ENCODE measurements around the gene DUX4.
A peak's percentile ranks its signal among the peaks of the same experiment; 100 is the strongest.
"Not testable (repeated sequence)": the region's sequence is repeated elsewhere in the genome, so short reads cannot be mapped to it uniquely, and the experiment has no call there.

DUX4 gene

DNA sequence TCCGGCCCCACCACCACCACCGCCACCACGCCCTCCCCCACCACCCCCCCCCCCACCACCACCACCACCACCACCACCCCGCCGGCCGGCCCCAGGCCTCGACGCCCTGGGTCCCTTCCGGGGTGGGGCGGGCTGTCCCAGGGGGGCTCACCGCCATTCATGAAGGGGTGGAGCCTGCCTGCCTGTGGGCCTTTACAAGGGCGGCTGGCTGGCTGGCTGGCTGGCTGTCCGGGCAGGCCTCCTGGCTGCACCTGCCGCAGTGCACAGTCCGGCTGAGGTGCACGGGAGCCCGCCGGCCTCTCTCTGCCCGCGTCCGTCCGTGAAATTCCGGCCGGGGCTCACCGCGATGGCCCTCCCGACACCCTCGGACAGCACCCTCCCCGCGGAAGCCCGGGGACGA is at the start of gene DUX4:
Gene DUX4 (plus strand): TSS at position 347 of the 400 bp plus-strand sequence. CDS start 0 bp downstream, at position 347.
- not testable (repeated sequence) for DNase-seq (ENCODE audit: low spot score)

DNA sequence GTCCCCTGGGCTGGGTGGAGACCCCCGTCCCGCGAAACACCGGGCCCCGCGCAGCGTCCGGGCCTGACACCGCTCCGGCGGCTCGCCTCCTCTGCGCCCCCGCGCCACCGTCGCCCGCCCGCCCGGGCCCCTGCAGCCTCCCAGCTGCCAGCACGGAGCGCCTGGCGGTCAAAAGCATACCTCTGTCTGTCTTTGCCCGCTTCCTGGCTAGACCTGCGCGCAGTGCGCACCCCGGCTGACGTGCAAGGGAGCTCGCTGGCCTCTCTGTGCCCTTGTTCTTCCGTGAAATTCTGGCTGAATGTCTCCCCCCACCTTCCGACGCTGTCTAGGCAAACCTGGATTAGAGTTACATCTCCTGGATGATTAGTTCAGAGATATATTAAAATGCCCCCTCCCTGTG is 1.9 kb downstream of the DUX4 start:
- peak; percentile 1 for DNase-seq (ENCODE audit: low spot score)

DNA sequence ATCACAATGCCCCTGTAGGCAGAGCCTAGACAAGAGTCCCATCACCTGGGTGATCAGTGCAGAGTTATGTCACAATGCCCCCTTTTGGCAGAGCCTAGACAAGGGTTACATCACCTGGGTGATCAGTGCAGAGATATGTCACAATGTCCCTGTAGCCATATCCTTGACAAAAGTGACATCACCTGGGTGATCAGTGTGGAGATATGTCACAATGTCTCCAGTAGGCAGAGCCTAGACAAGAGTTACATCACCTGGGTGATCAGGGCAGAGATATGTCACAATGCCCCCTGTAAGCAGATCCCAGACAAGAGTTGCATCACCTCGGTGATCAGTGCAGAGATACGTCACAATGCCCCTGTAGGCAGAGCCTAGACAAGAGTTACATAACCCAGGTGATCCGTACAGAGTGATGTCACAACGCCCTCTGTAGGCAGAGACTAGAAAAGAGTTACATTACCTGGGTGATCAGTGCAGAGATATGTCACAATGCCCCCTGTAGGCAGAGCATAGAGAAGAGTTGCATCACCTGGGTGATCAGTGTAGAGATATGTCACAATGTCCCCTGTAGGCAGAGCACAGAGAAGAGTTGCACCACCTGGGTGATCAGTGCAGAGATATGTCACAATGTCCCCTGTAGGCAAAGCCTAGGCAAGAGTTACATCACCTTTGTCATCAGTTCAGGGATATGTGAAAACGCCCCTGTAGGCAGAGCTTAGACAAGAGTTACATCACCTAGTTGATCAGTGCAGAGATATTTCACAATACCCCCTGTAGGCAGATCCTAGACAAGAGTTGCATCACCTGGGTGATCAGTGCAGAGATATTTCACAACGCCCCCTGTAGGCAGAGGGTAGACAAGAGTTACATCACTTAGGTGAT is 4.4 kb downstream of the DUX4 start:
- not testable (repeated sequence) for DNase-seq (ENCODE audit: low spot score)

DNA sequence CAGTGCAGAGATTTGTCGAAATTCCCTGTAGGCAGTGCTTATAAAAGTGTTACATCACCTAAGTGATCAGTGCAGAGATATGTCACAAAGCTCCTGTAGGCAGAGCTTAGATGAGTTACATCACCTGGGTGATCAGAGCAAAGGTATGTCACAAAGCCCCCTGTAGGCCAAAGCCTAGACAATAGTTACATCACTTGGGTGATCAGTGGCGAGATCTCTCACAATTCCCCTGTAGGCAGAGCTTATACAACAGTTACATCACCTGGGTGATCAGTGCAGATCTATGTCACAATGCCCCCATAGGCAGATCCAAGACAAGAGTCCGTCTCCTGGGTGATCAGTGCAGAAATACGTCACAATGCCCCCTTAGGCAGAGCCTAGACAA is 5.0 kb downstream of the DUX4 start:
- not testable (repeated sequence) for DNase-seq (ENCODE audit: low spot score)

DNA sequence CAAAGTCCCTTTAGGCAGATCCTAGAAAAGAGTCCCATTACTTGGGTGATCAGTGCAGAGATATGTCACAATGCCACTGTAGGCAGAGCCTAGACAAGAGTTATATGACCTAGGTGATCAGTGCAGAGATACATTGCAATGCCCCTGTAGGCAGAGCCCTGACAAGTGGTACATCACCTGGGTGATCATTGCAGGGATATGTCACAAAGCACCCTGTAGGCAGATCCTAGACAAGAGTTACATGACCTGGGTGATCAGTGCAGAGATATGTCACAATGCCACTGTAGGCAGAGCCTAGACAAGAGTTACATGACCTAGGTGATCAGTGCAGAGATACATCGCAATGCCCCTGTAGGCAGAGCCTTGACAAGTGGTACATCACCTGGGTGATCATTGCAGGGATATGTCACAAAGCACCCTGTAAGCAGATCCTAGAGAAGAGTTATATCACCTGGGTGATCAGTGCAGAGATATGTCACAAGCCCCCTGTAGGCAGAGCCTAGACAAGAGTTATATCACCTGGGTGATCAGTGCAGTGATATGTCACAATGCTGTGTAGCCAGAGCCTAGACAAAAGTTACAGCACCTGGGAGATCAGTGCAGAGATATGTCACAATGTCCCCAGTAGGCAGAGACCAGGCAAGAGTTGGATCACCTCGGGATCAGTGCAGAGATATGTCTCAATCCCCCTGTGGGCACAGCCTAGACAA is 5.6 kb downstream of the DUX4 start:
- not testable (repeated sequence) for DNase-seq (ENCODE audit: low spot score)

DNA sequence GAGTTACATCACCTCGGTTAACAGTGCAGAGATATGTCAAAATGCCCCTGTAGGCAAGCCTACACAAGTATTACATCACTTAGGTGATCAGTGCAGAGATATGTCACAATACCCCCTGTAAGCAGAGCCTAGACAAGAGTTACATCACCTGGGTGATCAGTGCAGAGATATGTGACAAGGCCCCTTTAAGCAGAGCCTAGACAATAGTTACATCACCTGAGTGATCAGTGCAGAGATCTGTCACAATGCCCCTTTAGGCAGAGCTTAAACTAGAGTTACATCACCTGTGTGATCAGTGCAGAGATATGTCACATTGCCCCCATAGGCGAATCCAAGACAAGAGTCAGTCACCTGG is 6.1 kb downstream of the DUX4 start:
- not testable (repeated sequence) for DNase-seq (ENCODE audit: low spot score)

DNA sequence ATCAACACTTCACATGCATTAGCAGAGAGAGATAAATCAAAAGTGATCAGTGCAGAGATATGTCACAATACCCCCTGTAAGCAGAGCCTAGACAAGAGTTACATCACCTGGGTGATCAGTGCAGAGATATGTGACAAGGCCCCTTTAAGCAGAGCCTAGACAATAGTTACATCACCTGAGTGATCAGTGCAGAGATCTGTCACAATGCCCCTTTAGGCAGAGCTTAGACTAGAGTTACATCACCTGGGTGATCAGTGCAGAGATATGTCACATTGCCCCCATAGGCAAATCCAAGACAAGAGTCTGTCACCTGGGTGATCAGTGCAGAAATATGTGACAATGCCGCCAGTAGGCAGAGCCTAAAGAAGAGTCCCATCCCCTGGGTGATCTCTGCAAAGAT is 7.4 kb downstream of the DUX4 start:
- not testable (repeated sequence) for DNase-seq (ENCODE audit: low spot score)

DNA sequence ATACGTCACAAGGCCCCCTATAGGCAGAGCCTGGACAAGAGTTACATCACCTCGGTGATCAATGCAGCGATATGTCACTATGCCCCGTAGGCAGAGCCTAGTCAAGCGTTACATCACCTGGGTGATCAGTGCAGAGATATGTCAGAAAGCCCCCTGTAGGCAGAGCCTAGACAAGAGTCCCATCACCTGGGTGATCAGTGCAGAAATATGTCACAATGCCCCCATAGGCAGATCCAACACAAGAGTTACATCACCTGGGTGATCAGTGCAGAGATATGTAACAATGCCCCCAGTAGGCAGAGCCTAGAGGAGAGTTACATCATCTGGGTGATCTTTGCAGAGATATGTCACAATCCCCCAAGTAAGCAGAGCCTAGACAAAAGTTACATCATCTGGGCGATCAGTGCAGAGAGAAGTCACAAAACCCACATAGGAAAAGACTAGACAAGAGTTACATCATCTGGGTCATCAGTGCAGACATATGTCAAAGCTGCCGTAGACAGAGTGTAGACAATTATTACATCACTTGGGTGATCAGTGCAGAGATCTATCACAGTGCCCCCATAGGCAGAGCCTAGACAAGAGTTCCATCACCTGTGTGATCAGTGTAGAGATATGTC is 8.0 kb downstream of the DUX4 start:
- not testable (repeated sequence) for DNase-seq (ENCODE audit: low spot score)

DNA sequence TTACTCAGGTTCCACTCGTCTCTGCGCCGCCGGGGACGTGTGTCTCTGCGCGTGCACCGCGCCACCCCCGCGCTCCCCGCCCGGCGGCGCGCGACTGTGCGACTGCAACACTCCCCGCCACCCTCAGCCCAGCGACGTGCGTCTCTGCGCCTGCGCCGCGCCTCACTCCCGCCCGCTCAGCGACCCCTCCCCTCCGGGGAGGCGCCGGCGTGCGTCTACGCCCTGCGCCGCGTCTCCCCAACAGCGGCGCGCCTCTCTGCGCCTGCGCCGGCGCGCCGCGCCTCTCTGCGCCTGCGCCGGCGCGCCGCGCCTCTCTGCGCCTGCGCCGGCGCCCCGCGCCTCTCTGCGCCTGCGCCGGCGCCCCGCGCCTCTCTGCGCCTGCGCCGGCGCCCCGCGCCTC is 29.9 kb downstream of the DUX4 start:
- not testable (repeated sequence) for DNase-seq (ENCODE audit: low spot score)
